Fibroblast of upper back skin (primary cell): Measurements from ENCODE around the gene SNAPC5.
"Not testable (repeated sequence)": the region's sequence is repeated elsewhere in the genome, so short reads cannot be mapped to it uniquely, and the experiment has no call there.

Experiments used
- DNase-seq: peaks from one replicate; pipeline ENCODE4 v3.0.0-alpha.2; 2013

SNAPC5 gene, protein sequence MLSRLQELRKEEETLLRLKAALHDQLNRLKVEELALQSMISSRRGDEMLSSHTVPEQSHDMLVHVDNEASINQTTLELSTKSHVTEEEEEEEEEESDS

DNA sequence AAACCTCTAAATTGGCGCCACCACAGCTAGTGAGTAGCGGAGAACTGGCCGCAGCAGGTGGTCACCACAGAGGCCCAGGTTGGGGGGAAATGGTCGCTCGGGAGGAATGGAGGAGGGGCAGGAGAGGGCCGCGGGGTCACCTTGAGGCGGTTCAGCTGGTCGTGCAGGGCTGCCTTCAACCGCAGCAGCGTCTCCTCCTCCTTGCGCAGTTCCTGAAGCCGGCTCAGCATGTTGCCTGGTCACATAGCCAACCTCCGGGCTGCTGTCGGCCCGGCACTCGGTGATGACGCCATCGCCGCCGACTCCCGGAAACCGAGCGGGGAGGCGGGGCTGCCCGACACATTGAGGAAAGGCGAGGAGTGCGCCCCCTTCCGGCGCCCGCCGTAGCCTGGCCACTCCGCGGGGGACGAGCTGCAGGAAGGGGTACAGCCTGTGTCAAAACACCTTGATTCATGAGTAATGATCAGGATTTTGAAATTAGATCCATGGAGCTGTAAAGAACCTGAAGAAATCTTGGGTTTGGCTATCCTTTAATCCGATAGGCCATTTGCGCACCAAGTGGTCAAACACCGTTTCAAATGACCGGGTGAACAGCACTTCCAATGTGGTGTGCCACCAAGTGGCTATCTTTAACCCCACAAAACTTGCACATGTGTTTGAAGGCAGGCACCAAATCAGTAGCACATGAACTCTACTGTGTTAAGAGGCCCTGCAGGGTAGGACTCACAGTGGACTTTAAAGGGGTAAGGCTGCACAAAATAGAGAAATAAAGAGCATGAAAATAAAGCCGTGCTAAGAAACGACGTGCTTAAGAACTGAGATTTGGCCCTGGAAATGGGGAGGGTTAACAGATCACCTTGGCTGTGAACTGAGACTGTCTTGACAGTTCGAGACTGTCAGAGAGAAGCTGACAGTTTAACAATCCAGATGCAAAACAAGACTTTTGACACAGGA, at the start of gene SNAPC5:
TSS of gene SNAPC5 (minus strand) at position 261 of the 954 bp plus-strand sequence. CDS start at position 230, 31 bp downstream.
- peak; percentile 93 for DNase-seq

DNA sequence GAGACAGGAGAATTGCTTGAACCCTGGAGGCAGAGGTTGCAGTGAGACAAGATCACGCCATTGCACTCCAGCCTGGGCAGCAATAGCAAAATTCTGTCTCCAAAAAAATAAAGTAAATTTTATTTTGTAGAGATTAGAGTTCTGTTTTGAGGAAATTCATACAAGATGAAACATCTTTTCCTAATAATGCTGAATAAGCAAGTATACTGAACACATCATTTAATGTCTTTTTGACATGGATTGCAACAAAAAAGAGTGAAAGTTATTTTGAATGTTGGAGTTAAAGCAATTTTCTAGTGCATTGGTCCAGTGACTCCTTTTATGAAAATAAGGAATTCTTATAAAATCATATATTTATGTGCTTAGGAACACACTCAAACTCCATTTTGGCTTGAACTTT, 47.7 kb upstream of the SNAPC5 start:
- DNase-seq, result no peak

DNA sequence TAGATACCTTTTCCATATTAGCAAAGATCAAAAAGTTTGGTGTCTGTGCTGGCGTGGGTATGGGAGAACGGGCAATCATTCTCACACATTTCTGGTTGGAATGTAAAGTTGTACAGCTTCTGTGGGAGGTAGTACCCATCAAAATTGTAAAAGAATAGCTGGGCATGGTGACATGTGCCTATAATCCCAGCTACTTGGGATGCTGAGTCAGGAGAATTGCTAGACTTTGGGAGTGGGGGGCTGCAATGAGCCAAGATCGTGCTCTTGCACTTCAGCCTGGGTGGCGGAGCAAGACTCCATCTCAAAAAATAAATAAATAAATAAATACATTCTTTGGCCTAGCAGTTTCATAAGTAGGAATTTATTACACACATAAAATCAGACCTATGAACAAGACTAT, 45.3 kb upstream of the SNAPC5 start:
- DNase-seq, result no peak

DNA sequence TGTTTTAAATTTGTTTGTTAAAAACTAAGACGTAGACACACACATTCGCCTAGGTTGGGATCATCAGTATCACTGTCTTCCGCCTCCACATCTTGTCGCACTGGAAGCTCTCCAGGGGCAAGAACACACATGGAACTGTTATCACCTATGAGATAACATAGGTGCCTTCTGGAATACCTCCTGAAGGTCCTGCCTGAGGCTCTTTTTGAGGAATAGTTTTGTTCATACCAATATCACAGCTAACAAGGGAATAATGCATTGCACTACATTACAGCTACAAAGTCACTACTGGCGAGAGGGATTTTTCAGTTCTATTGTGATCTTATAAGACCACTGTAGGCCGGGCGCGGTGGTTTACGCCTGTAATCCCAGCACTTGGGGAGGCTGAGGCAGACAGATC, 37.5 kb upstream of the SNAPC5 start:
- no peak for DNase-seq

DNA sequence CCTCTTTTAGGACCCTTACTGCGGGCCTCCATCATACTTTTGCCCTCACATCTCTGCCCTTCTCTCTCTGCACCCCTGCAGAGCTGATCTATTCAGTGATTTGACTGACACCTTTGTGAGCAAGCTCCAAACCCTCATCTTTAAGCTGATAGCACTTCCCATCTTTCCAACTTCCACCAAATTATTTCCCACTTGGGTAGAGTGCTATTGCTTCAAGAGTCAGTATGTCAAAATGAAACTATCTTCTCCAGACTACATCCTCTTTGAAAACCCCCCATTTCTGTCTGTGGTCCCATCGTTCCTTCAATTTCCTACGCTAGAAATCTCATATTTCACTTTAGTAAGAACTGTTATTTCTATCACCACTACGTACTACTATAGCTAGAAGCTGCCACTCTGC, 27.3 kb upstream of the SNAPC5 start:
- DNase-seq, result no peak

DNA sequence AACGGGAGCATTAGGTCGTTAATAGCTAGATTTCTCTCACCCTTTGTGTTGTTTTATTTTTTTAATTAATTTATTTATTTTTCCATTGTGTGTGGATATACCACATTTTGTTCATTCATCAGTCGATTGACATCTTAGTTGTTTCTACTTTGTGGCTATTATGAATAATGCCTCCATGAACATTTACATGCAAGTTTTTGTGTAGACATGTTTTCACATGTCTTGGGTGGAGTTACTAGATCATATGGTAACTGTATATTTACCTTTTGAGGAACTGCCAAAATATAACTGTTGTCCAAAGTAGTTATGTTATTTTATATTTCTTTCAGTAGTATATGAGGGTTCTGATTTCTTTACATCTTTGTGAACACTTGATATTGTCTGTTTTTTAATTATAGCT, 26.4 kb upstream of the SNAPC5 start:
- DNase-seq, result no peak

DNA sequence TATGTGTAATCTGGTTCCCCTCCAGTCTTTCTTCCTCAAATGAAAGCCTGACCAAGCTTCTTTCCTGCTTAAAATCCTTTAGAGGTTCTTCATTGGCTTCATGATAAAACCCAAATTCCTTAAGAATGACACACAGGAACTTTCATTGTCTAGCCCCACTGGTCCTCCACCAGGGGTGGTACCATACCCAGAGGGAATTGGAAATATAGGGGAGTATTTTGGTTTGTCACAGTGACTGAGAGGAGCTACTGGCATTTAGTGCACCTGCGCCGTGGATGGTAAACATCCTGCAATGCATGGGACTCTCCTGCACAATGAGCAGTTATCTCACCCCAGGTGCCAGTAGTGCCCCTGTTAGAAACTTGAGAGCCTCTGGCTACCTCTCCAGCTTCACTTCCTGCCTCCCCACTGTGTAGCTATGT, 18.4 kb upstream of the SNAPC5 start:
- no peak for DNase-seq

DNA sequence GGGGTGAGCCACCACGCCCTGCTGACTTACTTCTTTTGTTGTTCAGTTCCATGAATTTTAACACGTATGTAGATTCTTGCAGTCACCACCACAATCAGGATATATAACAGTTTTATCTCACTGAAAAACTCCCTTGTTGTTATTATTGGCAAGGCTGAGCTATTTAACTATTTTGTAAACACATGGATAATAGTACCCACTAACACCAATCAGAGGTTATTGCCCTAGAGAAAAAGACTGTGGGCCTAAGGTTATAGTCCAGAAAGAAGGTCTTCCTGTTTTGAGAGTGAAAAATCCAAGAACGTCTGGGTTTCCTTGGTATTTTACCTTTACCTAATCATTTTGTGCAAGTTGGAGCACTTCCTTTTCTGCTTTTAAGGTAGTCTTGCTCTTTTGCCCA, 17.0 kb upstream of the SNAPC5 start:
- DNase-seq, result no peak

DNA sequence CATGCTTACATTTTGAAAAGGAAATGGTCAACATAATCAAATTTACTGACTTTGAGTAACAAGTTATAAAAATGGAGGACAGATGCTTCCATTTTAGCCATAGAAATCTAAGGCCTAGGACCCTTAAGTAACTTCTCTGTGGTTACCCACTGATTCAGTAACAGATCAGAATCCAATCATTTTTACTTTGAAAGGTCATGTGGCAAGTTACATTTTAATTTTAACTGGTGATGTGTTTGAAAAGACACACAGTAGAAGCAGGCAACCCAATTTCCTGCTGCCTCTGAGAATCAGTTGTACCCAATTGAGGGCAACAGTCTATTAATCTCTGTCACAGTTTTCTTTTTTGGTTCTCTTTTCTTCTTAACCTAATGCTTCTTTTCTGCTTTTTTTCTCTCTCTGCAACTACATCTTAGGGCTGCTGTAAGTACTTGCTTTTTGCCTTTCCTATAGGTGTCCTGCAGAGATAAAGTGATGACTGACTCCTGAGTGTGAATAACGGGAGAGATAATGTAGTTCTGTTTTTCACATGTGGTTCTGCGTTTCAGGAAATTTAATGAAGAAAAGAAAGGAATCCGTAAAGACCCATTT, 10.8 kb upstream of the SNAPC5 start:
- DNase-seq, result no peak

DNA sequence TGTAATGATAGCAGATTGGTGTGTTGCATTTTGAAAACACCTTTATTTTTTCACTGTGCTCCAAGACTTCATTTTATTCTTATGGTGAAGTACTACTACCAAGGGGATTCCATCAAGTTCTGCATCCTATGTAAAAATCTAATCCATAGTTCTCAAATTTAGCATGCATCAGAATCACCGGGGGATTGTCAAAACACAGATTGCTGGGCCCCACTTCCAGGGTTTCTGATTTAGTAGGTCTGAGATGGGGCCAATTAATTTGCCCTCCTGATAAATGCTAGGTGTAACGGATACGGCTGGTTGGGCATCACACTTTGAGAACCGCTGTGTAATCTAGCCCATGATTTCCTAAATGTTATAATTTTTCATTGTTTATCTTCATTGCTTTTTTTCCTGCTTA, 8.3 kb upstream of the SNAPC5 start:
- DNase-seq, result no peak

DNA sequence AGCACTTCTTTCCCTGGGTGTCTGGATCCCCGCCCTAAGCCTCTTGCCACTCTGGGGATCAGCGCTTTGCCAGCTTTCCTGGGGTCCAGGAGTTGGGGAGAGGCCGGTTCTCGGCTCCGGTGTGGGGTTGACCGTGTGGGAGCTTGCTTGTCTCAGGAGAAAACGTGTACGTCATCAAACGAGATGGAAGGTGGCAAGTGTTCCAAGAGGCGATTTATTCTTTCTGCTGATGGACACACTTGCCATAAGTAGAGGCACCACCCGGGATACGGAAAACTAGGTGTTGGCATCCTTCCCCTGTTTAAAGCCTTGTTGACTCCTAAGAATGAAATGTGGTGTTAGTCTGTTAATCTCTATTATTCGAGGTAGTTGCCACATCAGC, 7.9 kb upstream of the SNAPC5 start:
- no peak for DNase-seq

DNA sequence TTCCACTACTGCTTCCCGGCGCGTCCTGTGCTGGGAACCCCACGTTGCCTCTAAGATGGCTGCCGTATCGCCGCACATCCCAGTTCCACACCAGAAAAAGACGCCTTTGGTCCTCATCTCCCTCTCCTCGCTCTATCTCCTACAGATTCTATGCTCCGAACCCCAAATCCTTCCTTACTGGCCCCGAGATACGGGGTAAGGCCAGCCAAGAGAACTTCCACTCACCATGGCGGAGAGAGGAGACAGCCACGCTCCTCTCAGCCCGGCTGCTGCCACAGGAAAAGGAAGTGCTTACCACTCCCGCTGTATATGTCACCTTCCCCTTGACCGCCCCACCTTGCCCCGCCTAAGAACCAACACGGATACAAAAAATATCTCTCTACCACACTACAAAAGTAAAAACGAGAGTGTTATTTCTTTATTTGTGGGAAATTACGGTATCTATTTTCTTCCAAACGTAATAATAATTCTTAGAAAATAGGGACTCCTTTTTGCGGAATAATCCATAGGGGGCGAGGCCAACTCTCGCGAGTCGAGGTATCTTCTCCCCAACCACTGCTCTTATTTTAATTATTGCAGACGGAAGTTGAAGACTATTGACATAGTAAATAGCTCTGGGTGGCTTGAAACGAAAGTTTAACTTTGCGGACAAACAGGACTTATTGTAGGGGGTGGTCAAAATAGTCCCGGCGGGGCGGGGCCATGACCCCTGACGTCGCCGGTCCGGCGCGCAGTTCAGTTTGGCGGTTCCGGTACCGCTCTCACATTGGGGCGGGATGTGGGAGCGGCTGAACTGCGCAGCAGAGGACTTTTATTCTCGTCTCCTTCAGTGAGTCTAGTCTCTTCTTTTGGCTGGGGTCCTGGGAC, 7.2 kb upstream of the SNAPC5 start, which contains the start of the genes RPL4 and ZWILCH:
TSS of gene RPL4 (minus strand) at position 293 of the 867 bp plus-strand sequence. CDS start at position 228, 65 bp downstream.
TSS of gene ZWILCH (plus strand) at position 764 of the 867 bp plus-strand sequence. CDS start at position 777, 13 bp downstream.
- DNase-seq, result peak; percentile 87

DNA sequence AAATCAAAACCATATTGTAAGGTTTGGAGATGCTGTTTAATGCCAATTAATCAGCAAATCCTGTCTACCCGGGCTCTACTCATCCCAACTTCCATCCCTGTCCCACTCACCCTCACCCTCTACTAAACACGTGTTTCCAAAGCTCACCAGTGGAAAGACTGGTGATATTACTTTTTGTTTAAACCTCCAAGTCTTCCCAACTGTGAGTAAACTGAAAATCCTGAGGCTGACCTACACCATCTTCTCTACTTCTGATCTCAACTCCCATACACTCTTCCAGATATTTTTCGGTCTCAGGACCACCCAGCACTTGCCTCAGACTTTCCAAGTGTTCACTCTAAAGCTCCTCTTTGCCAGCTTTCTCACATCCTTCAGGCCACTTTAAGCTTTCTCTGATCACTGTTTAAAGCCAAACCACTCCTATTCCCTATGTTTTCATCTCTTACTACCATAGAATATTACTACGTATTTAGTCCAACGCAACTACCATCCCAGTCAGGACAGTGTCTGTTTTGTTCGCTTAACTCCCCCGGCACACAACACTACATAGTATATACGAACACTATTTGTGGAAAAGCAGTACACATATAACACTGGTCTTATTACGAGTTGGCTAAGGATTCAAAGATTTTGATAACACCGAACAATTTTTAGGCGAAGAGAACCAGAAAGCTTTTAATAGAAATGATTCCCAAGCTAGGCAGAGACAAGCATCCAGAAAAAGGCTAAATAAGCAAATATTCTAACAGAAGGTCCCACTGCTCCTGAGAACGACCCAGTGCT, 6.4 kb upstream of the SNAPC5 start:
- no peak for DNase-seq

DNA sequence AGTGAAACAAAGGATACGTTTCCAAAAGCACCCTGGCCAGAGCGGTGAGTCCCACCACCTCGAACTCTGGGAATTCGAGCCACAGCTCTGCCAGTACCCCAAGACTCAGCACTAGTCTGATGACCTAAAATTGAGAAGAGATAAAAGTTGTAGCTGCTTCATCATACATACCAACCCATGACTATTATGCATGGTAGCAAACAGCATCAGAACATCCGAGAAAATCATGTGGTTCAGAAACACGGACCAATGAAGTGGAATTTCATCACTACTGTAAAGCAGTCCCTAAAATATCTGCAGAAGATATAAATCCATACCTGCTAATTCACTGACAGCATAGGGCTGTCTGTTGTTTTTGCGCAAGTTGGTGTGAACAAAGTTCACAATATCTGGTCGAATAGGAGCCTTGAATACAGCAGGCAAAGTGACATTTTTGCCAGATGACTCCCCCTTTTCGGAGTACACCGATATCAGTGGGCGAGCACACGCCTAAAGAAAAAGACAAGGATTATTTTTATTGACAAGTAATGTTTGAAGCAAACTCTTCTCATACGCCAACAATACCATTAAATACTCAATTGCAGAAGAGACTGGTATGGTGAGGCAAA, 5.6 kb upstream of the SNAPC5 start:
- not testable (repeated sequence) for DNase-seq

DNA sequence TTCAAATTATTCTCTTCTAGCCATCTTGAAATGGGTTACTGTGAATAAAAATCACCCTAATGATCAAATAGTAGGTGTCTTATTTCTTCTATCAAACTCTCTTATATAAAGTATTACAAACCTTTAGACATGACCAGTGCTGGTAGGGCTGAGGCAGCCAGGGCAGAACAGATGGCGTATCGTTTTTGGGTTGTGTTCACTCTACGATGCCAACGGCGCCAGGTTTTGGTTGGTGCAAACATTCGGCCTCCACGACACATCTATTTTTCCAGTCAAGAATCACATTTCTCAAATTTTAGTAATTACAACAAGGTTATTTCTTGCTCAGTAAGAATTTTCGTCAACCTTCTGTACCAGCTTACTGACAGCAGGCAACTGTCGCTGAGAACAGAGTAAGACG, 4.9 kb upstream of the SNAPC5 start:
- DNase-seq, result no peak

DNA sequence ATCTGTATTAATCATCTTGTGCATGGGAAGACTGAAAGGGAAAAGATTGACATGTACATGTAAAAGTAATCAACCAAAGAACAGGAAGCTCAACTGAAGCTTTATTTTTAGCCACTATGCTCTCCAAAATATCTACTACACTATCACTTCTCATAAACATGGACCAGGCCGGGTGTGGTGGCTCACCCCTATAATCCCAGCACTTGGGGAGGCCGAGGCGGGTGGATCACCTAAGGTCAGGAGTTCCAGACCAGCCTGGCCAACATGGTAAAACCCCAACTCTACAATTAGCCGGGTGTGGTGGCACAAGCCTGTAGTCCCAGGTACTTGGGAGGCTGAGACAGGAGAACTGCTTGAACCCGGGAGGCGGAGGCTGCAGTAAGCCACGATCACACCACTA, 2.8 kb upstream of the SNAPC5 start:
- not testable (repeated sequence) for DNase-seq

DNA sequence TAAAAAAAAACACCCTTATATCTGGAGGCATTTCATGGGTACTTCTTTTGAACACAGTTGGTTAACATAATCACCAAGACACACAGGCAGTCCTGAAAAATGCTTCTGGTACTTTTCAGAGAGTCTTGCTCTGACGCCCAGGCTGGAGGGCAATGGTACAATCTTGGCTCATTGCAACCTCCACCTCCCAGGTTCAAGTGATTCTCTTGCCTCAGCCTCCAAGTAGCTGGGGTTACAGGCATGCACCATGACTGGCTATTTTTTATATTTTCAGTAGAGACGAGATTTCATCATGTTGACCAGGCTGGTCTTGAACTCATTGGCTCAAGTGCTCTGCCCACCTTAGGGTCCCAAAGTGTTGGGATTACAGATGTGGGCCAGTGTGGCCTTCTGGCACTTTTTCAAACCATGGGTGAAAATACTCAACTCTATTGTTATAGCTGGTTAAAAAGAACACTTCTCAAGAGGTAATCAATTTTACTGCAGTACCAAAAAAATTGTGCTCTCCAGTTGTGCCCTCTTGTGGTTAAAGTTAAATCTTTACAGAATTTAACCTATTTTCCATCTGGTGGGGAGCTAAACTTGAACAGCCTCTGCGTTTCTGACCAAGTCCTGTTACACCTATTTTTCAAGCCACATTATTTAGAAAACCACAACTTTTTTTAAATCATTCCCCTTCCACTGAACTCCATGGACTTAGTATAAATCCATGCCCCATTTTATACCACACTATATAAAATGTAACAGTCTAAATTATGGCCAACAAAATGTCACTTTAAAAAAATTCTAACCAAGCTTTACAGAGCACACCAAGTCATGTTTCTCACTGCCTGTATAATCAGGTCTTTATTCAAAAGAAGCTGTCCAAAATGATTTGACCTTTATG, 1.2 kb upstream of the SNAPC5 start:
- peak; percentile 51 for DNase-seq

DNA sequence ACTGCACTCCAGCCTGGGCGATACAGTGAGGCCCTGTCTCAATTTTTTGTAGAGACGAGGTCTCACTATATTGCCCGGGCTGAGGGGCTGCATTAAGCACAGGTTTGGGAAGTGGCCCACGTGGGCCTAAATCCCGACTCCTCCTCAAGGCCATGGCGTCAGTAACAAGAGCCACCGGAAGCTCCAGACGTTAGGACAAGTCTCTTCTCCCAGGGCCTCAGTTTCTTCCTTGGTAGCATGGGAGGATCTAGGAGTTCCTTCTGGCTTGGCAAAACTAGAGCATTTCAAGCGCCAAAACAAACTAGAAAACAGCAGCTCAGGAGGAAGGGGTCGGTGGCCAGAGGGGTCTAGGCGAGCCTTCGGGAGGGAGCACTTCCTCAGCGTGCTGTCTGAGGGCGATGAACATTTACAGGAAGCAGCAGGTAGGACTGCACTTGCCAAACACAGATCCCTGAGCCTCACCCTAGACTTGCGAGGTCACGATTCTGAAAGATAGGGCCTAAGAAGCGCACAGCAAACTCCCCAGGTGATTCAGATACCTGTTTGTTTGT, 536 bp downstream of the SNAPC5 start:
- no peak for DNase-seq

DNA sequence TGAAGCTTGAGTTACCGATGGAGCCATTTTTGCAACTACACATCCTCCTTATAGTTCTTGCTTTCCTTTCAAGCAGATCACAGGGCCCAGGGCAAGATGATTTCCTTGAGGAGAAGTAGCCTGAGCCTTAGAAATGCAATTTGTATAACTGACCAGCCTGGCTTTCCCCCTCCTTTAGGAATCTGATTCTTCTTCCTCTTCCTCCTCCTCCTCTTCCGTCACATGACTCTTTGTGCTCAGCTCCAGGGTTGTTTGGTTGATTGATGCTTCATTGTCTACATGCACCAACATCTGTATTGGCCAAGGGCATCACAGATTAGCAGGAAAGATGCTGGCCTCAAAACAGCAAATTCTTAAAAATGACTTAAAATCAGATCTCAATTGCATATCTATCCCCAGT, 3.3 kb downstream of the SNAPC5 start:
- DNase-seq, result no peak

DNA sequence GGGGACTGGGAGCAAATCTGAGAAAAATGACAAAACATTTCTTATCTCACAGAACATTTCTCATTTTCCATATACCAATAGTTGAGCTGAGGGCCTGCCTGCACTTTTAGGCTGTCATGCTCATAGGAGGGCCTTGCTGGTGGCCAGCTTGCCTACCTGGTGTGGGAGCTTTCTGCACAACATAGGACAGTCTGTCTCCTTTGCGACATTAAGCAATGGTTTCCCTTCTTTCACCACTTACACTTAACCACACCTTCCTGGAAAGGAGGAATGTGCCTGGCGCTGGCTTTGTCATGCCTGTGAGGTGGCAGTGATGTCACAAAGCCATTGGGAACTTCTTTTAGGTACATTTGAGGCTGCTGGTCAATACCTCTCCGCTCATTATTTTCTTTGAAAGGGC, 5.7 kb downstream of the SNAPC5 start:
- DNase-seq, result no peak
